IMR-90 (cell line): ENCODE data around the gene RNF130. TPM values are rescaled to one million over a fixed set of nuclear protein-coding genes. Genes with fewer than 3 reads are reported as not detected.

Source experiments
- ATAC-seq: fragments of 200-7000 bp; cut with Tn5 transposase; 2 replicates; pipeline ENCODE4 v1.9.1; 2020; ENCODE audit warnings: low read depth, mild to moderate bottlenecking, moderate library complexity
- BruUV-seq: library from RNA; stranded (reverse); fragments of 400-500 nt; replicated peaks from 2 replicates; lab custom pipeline; 2021; lab: Mats Ljungman, UMichigan
- CTCF ChIA-PET: fragments of 300-600 bp; formaldehyde crosslinking; extraction: SDS; loops from one replicate; lab custom pipeline; 2021; ENCODE audit warnings: antibody characterized with exemption; lab: Yijun Ruan, JAX
- POLR2A ChIA-PET: fragments of 300-600 bp; sonication (Branson Sonifier 250); formaldehyde crosslinking; loops from one replicate; lab custom pipeline; 2022; ENCODE audit warnings: antibody characterized with exemption; ENCODE audit not compliant: unreplicated experiment; lab: Charles Lee
- DNase-seq: peaks from one replicate; pipeline ENCODE4 v3.0.0; 2013
- H2AFZ ChIP-seq: replicated peaks from 2 replicates; pipeline ENCODE3; 2013; ENCODE audit warnings: low read length, mild to moderate bottlenecking; ENCODE audit not compliant: poor library complexity
- H2AK5ac ChIP-seq: 2 replicates; pipeline ENCODE4 v1.6.1; 2013; ENCODE audit warnings: low read depth, low read length, inconsistent platforms
- H2AK9ac ChIP-seq: replicated peaks from 2 replicates; pipeline ENCODE3; 2013; ENCODE audit warnings: mild to moderate bottlenecking, low read depth, low read length, moderate library complexity; ENCODE audit not compliant: poor library complexity
- H2BK120ac ChIP-seq: 2 replicates; pipeline ENCODE4 v1.6.1; 2013; ENCODE audit warnings: low read depth, low read length, inconsistent platforms
- H2BK15ac ChIP-seq: 3 replicates; pipeline ENCODE4 v1.6.1; 2013; ENCODE audit warnings: low read depth, low read length, inconsistent platforms
- H2BK20ac ChIP-seq: 2 replicates; pipeline ENCODE4 v1.6.1; 2013; ENCODE audit warnings: low read depth, mild to moderate bottlenecking, inconsistent platforms, low read length, moderate library complexity
- H2BK5ac ChIP-seq: 2 replicates; pipeline ENCODE4 v1.6.1; 2013; ENCODE audit warnings: mild to moderate bottlenecking, low read depth, low read length, inconsistent platforms; ENCODE audit not compliant: poor library complexity, severe bottlenecking
- H3K14ac ChIP-seq: replicated peaks from 2 replicates; pipeline ENCODE4 v1.6.1; 2013; ENCODE audit warnings: low read depth, low read length, inconsistent platforms
- H3K18ac ChIP-seq: 2 replicates; pipeline ENCODE4 v1.6.1; 2013; ENCODE audit warnings: low read depth, low read length, control low read depth
- H3K23ac ChIP-seq: 2 replicates; pipeline ENCODE4 v1.6.1; 2013; ENCODE audit warnings: low read depth, low read length, inconsistent platforms
- H3K27ac ChIP-seq: 2 replicates; pipeline ENCODE4 v1.5.1; 2013; ENCODE audit warnings: mild to moderate bottlenecking, control low read depth, low read length; ENCODE audit not compliant: insufficient read depth
- H3K27me3 ChIP-seq: 2 replicates; pipeline ENCODE4 v1.6.1; 2013; ENCODE audit warnings: low read length; ENCODE audit not compliant: control insufficient read depth, insufficient read depth
- H3K36me3 ChIP-seq: 2 replicates; pipeline ENCODE4 v1.6.1; 2013; ENCODE audit warnings: low read length, mixed read lengths; ENCODE audit not compliant: control insufficient read depth, insufficient read depth
- H3K4ac ChIP-seq: 2 replicates; pipeline ENCODE4 v1.6.1; 2013; ENCODE audit warnings: low read depth, low read length, inconsistent platforms
- H3K4me1 ChIP-seq: 2 replicates; pipeline ENCODE4 v1.6.1; 2013; ENCODE audit warnings: low read length, mixed read lengths; ENCODE audit not compliant: control insufficient read depth, insufficient read depth
- H3K4me2 ChIP-seq: 2 replicates; pipeline ENCODE4 v1.6.1; 2013; ENCODE audit warnings: low read depth, mild to moderate bottlenecking, control low read depth, low read length, moderate library complexity
- H3K4me3 ChIP-seq: 2 replicates; pipeline ENCODE4 v1.5.1; 2013; ENCODE audit warnings: low read depth, mild to moderate bottlenecking, control low read depth, low read length, moderate library complexity; ENCODE audit not compliant: insufficient read depth
- H3K56ac ChIP-seq: 2 replicates; pipeline ENCODE4 v1.6.1; 2013; ENCODE audit warnings: low read length, inconsistent platforms; ENCODE audit not compliant: insufficient read depth; ENCODE audit errors: extremely low read depth
- H3K79me1 ChIP-seq, 2 experiments: 2 replicates each; pipeline ENCODE4 v1.6.1; 2013; ENCODE audit warnings: low read length in 2 of 2, inconsistent platforms in 1 of 2, low read depth in 1 of 2
- H3K9ac ChIP-seq: 2 replicates; pipeline ENCODE4 v1.6.1; 2013; ENCODE audit warnings: low read depth, low read length, control low read depth
- H3K9me1 ChIP-seq: 2 replicates; pipeline ENCODE4 v1.6.1; 2013; ENCODE audit warnings: low read length, inconsistent platforms; ENCODE audit not compliant: insufficient read depth
- H3K9me3 ChIP-seq: 2 replicates; pipeline ENCODE4 v1.6.1; 2013; ENCODE audit warnings: low read length; ENCODE audit not compliant: control insufficient read depth, insufficient read depth
- H4K20me1 ChIP-seq: 2 replicates; pipeline ENCODE4 v1.6.1; 2013; ENCODE audit warnings: low read length, inconsistent platforms; ENCODE audit not compliant: insufficient read depth
- H4K5ac ChIP-seq: 2 replicates; pipeline ENCODE4 v1.6.1; 2013; ENCODE audit warnings: mild to moderate bottlenecking, low read depth, low read length, control low read depth
- H4K8ac ChIP-seq, 2 experiments: 2 replicates each; pipeline ENCODE4 v1.6.1; 2013; ENCODE audit warnings: low read depth in 2 of 2, low read length in 2 of 2, control low read depth in 1 of 2, inconsistent platforms in 1 of 2
- H4K91ac ChIP-seq: 2 replicates; pipeline ENCODE4 v1.6.1; 2013; ENCODE audit warnings: low read depth, low read length, inconsistent platforms; ENCODE audit not compliant: insufficient read depth
- BHLHE40 ChIP-seq: fragments of 150-350 bp; IDR thresholded peaks from 2 replicates; pipeline ENCODE4 v1.6.1; 2016; ENCODE audit warnings: mild to moderate bottlenecking, low read depth, low read length
- CEBPB ChIP-seq: IDR thresholded peaks from 2 replicates; pipeline ENCODE4 v1.6.1; 2012; ENCODE audit warnings: low read depth, low read length, improper control_type of control experiment
- CHD1 ChIP-seq: IDR thresholded peaks from 2 replicates; pipeline ENCODE4 v1.6.1; 2012; ENCODE audit warnings: low read depth, low read length, improper control_type of control experiment
- CTCF ChIP-seq: conservative IDR thresholded peaks from 2 replicates; pipeline ENCODE4 v1.5.1; 2012; ENCODE audit warnings: mild to moderate bottlenecking, low read depth, low read length, improper control_type of control experiment
- FOS ChIP-seq: fragments of 150-350 bp; IDR thresholded peaks from 2 replicates; pipeline ENCODE4 v1.6.1; 2016; ENCODE audit warnings: low read depth, low read length
- MAFK ChIP-seq: IDR thresholded peaks from 2 replicates; pipeline ENCODE4 v1.6.1; 2012; ENCODE audit warnings: low read depth, low read length, improper control_type of control experiment
- MAZ ChIP-seq: IDR thresholded peaks from 2 replicates; pipeline ENCODE4 v1.6.1; 2012; ENCODE audit warnings: low read depth, mild to moderate bottlenecking, low read length, improper control_type of control experiment, moderate library complexity, borderline replicate concordance
- MXI1 ChIP-seq: IDR thresholded peaks from 2 replicates; pipeline ENCODE4 v1.6.1; 2012; ENCODE audit warnings: low read depth, mild to moderate bottlenecking, low read length, moderate library complexity, borderline replicate concordance
- NFE2L2 ChIP-seq: fragments of 150-350 bp; IDR thresholded peaks from 2 replicates; pipeline ENCODE4 v1.6.1; 2016; ENCODE audit warnings: low read depth, mild to moderate bottlenecking, low read length
- POLR2A ChIP-seq: IDR thresholded peaks from 2 replicates; pipeline ENCODE4 v1.6.1; 2012; ENCODE audit warnings: mild to moderate bottlenecking, low read depth, low read length
- RAD21 ChIP-seq: IDR thresholded peaks from 2 replicates; pipeline ENCODE4 v1.6.1; 2012; ENCODE audit warnings: low read length, improper control_type of control experiment
- RCOR1 ChIP-seq: IDR thresholded peaks from 2 replicates; pipeline ENCODE4 v1.6.1; 2012; ENCODE audit warnings: mild to moderate bottlenecking, low read length, improper control_type of control experiment; ENCODE audit not compliant: insufficient replicate concordance
- RFX5 ChIP-seq: IDR thresholded peaks from 2 replicates; pipeline ENCODE4 v1.8.0; 2012; ENCODE audit warnings: low read depth, mild to moderate bottlenecking, low read length, moderate library complexity
- SMC3 ChIP-seq: fragments of 150-350 bp; IDR thresholded peaks from 2 replicates; pipeline ENCODE4 v1.6.1; 2016; ENCODE audit warnings: low read depth, mild to moderate bottlenecking, antibody characterized with exemption, low read length, moderate library complexity
- WGBS, 2 experiments: methylation state at CpG; one replicate each; pipeline versions ENCODE4 v1.1.5 to v1.1.7; 2013; ENCODE audit warnings: missing lambda C conversion rate in 2 of 2; ENCODE audit not compliant: insufficient read length in 1 of 2; ENCODE audit errors: extremely low coverage in 2 of 2; 5-methylcytosine and 5-hydroxymethylcytosine counted together
- dilution Hi-C: fragments of 300-500 bp; cut with HindIII; formaldehyde crosslinking; loops from one replicate; pipeline ENCODE4 v1.14.3; 2018; ENCODE audit warnings: low sequenced_read_pairs; ENCODE audit not compliant: unreplicated experiment
- in situ Hi-C: fragments of 300-500 bp; cut with MboI; formaldehyde crosslinking; loops from 3 replicates; pipeline ENCODE4 v1.14.3; 2019; ENCODE audit warnings: low sequenced_read_pairs, inconsistent platforms, mixed read lengths
- intact Hi-C: fragments of 100-400 bp; cut with micrococcal nuclease; formaldehyde crosslinking; loops from 2 replicates; pipeline ENCODE4 v1.10.0; 2022
- polyA plus RNA-seq, 3 experiments: library from polyadenylated mRNA; depleted of rRNA; stranded (reverse); fragments of >200 nt; gene quantifications; 2 replicates each; pipeline ENCODE4 v1.2.3, GENCODE V29; 2012; ENCODE audit warnings: low replicate concordance in 1 of 3
- total RNA-seq: library from RNA; depleted of rRNA; stranded (reverse); fragments of >200 nt; gene quantifications from 2 replicates; pipeline ENCODE4 v1.2.3, GENCODE V29; 2012
- TF ChIP-seq, protein P1 (sequence below): fragments of 150-350 bp; IDR thresholded peaks from 2 replicates; pipeline ENCODE4 v1.6.1; 2017; ENCODE audit warnings: mild to moderate bottlenecking, antibody characterized with exemption, low read length, low read depth

RNF130 gene
- total and polyA plus RNA-seq, 2 of the 4 experiments (the other 2 are of a cell fraction) = 12.9 to 21.7 TPM

- H4K20me1 ChIP-seq = no peaks in the 10 kb centered on the region; the same call in 1 of the 2 replicates
- no peak overlapping the region for H2BK15ac ChIP-seq
- H3K56ac ChIP-seq = no peak overlapping the region
- no peak overlapping the region for H4K5ac ChIP-seq
- no peak overlapping the region for H3K4me3 ChIP-seq
- ATAC-seq = no peak
- H3K9ac ChIP-seq = no peak overlapping the region
- peaks cover 3% of the 10 kb centered on the region; the same call in 1 of the 2 replicates for H3K9me3 ChIP-seq
- dilution Hi-C loops (no loop called here), in situ Hi-C loops (no loop called here), intact Hi-C loops (no loop called here)
- no peak overlapping the region for H4K91ac ChIP-seq
- no peak overlapping the region for H4K8ac ChIP-seq
- H3K4me2 ChIP-seq = no peak overlapping the region
- H3K79me1 ChIP-seq = no peaks in the 10 kb centered on the region
- no peak overlapping the region for H2AK5ac ChIP-seq
- ChIA-PET CTCF (no interaction called here), POLR2A (no interaction called here)
- peak overlapping the region; percentile 18 for H2AFZ ChIP-seq
- no peaks in the 10 kb centered on the region; the same call in 1 of the 2 replicates for H3K4me1 ChIP-seq
- DNase-seq = no peak
- H3K18ac ChIP-seq = no peak overlapping the region
- no TSS peak for BruUV-seq
- no peak overlapping the region for H3K14ac ChIP-seq
- H3K4ac ChIP-seq = no peak overlapping the region
- H2AK9ac ChIP-seq = no peak overlapping the region
- no peak overlapping the region for H2BK5ac ChIP-seq
- no peaks in the 10 kb centered on the region for H3K36me3 ChIP-seq
- no peak overlapping the region for H3K27ac ChIP-seq
- H2BK120ac ChIP-seq = no peak overlapping the region
- H3K9me1 ChIP-seq = no peaks in the 10 kb centered on the region
- 60% methylated on average over 2 of the region's 9 CpGs; no CpG with 5 or more reads in 1 of the 2 experiments for WGBS, 2 experiments
- H3K27me3 ChIP-seq = peaks cover 2% of the 10 kb centered on the region; the same call in 1 of the 2 replicates
- no peak overlapping the region for H3K23ac ChIP-seq
- H2BK20ac ChIP-seq = no peak overlapping the region
- TF ChIP-seq MXI1 = no peak
- no peak for TF ChIP-seq CTCF
- no peak for TF ChIP-seq MAZ
- no peak for TF ChIP-seq MAFK
- no peak for TF ChIP-seq BHLHE40
- TF ChIP-seq RCOR1 = no peak
- no peak for TF ChIP-seq POLR2A
- TF ChIP-seq NFE2L2 = no peak
- TF ChIP-seq FOS = no peak
- TF ChIP-seq, protein P1, sequence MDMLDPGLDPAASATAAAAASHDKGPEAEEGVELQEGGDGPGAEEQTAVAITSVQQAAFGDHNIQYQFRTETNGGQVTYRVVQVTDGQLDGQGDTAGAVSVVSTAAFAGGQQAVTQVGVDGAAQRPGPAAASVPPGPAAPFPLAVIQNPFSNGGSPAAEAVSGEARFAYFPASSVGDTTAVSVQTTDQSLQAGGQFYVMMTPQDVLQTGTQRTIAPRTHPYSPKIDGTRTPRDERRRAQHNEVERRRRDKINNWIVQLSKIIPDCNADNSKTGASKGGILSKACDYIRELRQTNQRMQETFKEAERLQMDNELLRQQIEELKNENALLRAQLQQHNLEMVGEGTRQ = no peak
- no peak for TF ChIP-seq SMC3
- TF ChIP-seq RAD21 = no peak
- TF ChIP-seq CHD1 = no peak
- TF ChIP-seq RFX5 = no peak
- no peak for TF ChIP-seq CEBPB
Observed at GRCh38 chr5:180093651-180094382, 22.3 kb upstream of the RNF130 start.
